Ovary (tissue), 9 donors: Measurements from ENCODE around the gene NEMP1. TPM values are rescaled to one million over a fixed set of nuclear protein-coding genes. Genes with fewer than 3 reads are reported as not detected.

Experiments used
- DNase-seq, 5 donors: peaks; one replicate each; pipeline ENCODE4 v3.0.0-alpha.2; 2019 to 2020
- H3K27ac ChIP-seq, 2 donors: fragments of 200-600 bp; one replicate each; pipeline versions ENCODE4 v1.5.1 to v1.8.0; 2019 to 2022
- H3K27me3 ChIP-seq: fragments of 200-600 bp; one replicate; pipeline ENCODE4 v1.8.0; 2022
- H3K36me3 ChIP-seq: fragments of 200-600 bp; sonication (generic); one replicate; pipeline ENCODE4 v1.5.1; 2019
- H3K4me1 ChIP-seq: one replicate; pipeline ENCODE4 v1.8.1; 2013; ENCODE audit warnings: mild to moderate bottlenecking, moderate library complexity; ENCODE audit not compliant: insufficient read depth
- H3K4me3 ChIP-seq: fragments of 200-600 bp; sonication (generic); one replicate; pipeline ENCODE4 v1.5.1; 2017
- H3K9me3 ChIP-seq, 2 donors: fragments of 200-600 bp in 1 of 2; sonication (generic) in 1 of 2; one replicate each; pipeline versions ENCODE4 v1.5.1 to v1.8.1; 2013 to 2019; ENCODE audit warnings: mild to moderate bottlenecking in 1 of 2, moderate library complexity in 1 of 2
- CTCF ChIP-seq, 3 donors: fragments of 450-650 bp in 2 of 3; fragments of 200-600 bp in 1 of 3; IDR thresholded peaks; one replicate each; pipeline versions ENCODE4 v1.5.1 to v1.8.0; 2016 to 2022; ENCODE audit warnings: antibody characterized with exemption in 3 of 3, mild to moderate bottlenecking in 1 of 3
- EP300 ChIP-seq: sonication (generic); formaldehyde crosslinking; IDR thresholded peaks from one replicate; pipeline ENCODE4 v1.6.1; 2017; ENCODE audit warnings: antibody characterized with exemption
- POLR2A ChIP-seq: fragments of 450-650 bp; IDR thresholded peaks from one replicate; pipeline ENCODE4 v1.6.1; 2017; ENCODE audit warnings: antibody characterized with exemption, mild to moderate bottlenecking, moderate library complexity
- WGBS, 3 donors: extraction: QIAGEN DNeasy Blood & Tissue Kit in 1 of 3; methylation state at CpG; one replicate each; pipeline versions ENCODE4 v1.1.5 to v1.1.7; 2013 to 2017; 5-methylcytosine and 5-hydroxymethylcytosine counted together
- intact Hi-C, 4 donors: fragments of 100-400 bp; cut with DNase I; formaldehyde crosslinking; loops; one replicate each; pipeline versions ENCODE4 v1.11.0 to v1.15.1; 2022 to 2023
- polyA plus RNA-seq, 2 donors: library from polyadenylated mRNA; stranded (reverse); fragments of 200-250 nt in 1 of 2; fragments of 350-450 nt in 1 of 2; fragmentation: Illumina TruSeq in 1 of 2; extraction: RNeasy Lipid Tissue Mini Kit (QIAGEN cat#74804) in 1 of 2; gene quantifications; one replicate each; pipeline ENCODE4 v1.2.3, GENCODE V29; 2013 to 2014
- total RNA-seq, 7 donors: library from RNA; depleted of rRNA in 2 of 7; stranded (reverse); fragments of >200 nt in 2 of 7; fragmentation: NEBNext Ultra II Directional in 3 of 7; extraction: Animal tissue kit (Norgen Biotek cat#: 25700) in 3 of 7; gene quantifications; one replicate each; pipeline versions ENCODE4 v1.1.0 to v1.2.4, GENCODE V29; 2016 to 2023
- donor health status: DM: no; HTN: no; CAD: no; lungs with moderate emphysema.
- donor health status: DM: no; HTN: no; CAD: no.
- donor health status: Bipolar disorder and iron deficiency.
- donor health status: DM: yes; HTN: yes; CAD: no.
- donor health status: DM: no; HTN: no; CAD: no.
- donor health status: DM: yes; HTN: yes; CAD: no.

Gene NEMP1
- total and polyA plus RNA-seq, 9 donors: 5.8 to 14.9 (median 10.8) TPM

GRCh38 chr12:57087010-57087690 is 8.6 kb upstream of the NEMP1 start:
- intact Hi-C loops: no loop called here
- no peaks in the 10 kb centered on the region for H3K9me3 ChIP-seq
- peak overlapping the region; percentile 93 to 99 for H3K27ac ChIP-seq
- H3K4me3 ChIP-seq: peak overlapping the region; percentile 67
- TF ChIP-seq EP300: peak; percentile 37
- no peak for TF ChIP-seq CTCF (IDR thresholded peaks at IDR 0.05)
- peak; percentile 81 for TF ChIP-seq POLR2A
- peak; percentile 96 to 97 (median 97) for DNase-seq
- 0 to 1% (median 0%) methylated on average over 37 to 52 of the region's 52 CpGs for WGBS, 3 donors
- no peaks in the 10 kb centered on the region for H3K27me3 ChIP-seq
- peaks cover 13% of the 10 kb centered on the region for H3K4me1 ChIP-seq
- H3K36me3 ChIP-seq: no peaks in the 10 kb centered on the region

GRCh38 chr12:57086493-57087009 is 8.0 kb upstream of the NEMP1 start:
- DNase-seq: peak; percentile 80 to 88 (median 82)
- peak overlapping the region; percentile 67 for H3K4me3 ChIP-seq
- H3K4me1 ChIP-seq: peaks cover 11% of the 10 kb centered on the region
- H3K9me3 ChIP-seq: no peaks in the 10 kb centered on the region
- intact Hi-C loops: no loop called here
- peak overlapping the region; percentile 93 to 99 for H3K27ac ChIP-seq
- H3K36me3 ChIP-seq: no peaks in the 10 kb centered on the region
- 0 to 1% (median 0%) methylated on average over 14 of the region's 14 CpGs for WGBS, 3 donors
- TF ChIP-seq EP300 (no peak), POLR2A (no peak), CTCF (IDR thresholded peaks at IDR 0.05) (peak in 1 of 3 donors; percentile 21)
- no peaks in the 10 kb centered on the region for H3K27me3 ChIP-seq

GRCh38 chr12:57085999-57086492 is 7.5 kb upstream of the NEMP1 start:
- Histone ChIP-seq H3K27ac (peak overlapping the region; percentile 93 to 99), H3K36me3 (no peaks in the 10 kb centered on the region), H3K4me1 (peaks cover 7% of the 10 kb centered on the region), H3K9me3 (no peaks in the 10 kb centered on the region), H3K27me3 (no peaks in the 10 kb centered on the region), H3K4me3 (peak overlapping the region; percentile 67)
- TF ChIP-seq CTCF (IDR thresholded peaks at IDR 0.05) (no peak), EP300 (no peak), POLR2A (no peak)
- 1 to 4% (median 3%) methylated on average over 12 of the region's 12 CpGs for WGBS, 3 donors
- intact Hi-C loops: no loop called here
- DNase-seq: peak; percentile 75 to 83 (median 77)

GRCh38 chr12:57080855-57081254 is 2.3 kb upstream of the NEMP1 start:
- Histone ChIP-seq H3K27ac (no peak overlapping the region), H3K9me3 (no peaks in the 10 kb centered on the region), H3K36me3 (no peaks in the 10 kb centered on the region), H3K4me3 (no peak overlapping the region), H3K4me1 (peaks cover 5% of the 10 kb centered on the region), H3K27me3 (no peaks in the 10 kb centered on the region)
- TF ChIP-seq EP300 (no peak), POLR2A (no peak), CTCF (IDR thresholded peaks at IDR 0.05) (no peak)
- DNase-seq: no peak
- WGBS, 3 donors: 96 to 100% (median 100%) methylated on average over 1 of the region's 1 CpG
- intact Hi-C loops: no loop called here
